Activated CD8-positive, alpha-beta memory T cell treated with anti-CD3 and anti-CD28 coated beads, Interleukin-2, amount 10 ng/mL, durations not matched to agents 7 days and 5 days (primary cell): ENCODE results near the gene CDHR3. TPM values are rescaled to one million over a fixed set of nuclear protein-coding genes. Genes with fewer than 3 reads are reported as not detected.
A peak's percentile ranks its signal among the peaks of the same experiment; 100 is the strongest.

Experiments used
- ATAC-seq: fragments of 150-1000 bp; cut with Tn5 transposase; one replicate; pipeline ENCODE4 v1.10.0; 2021; ENCODE audit warnings: moderate library complexity
- CTCF ChIA-PET: fragments of 350-600 bp; sonication (Branson Sonifier 250); formaldehyde crosslinking; loops from one replicate; lab custom pipeline; 2021; ENCODE audit warnings: antibody characterized with exemption; lab: Charles Lee
- DNase-seq: peaks from one replicate; pipeline ENCODE4 v3.0.0-alpha.2; 2020
- H3K27ac Mint-ChIP-seq: one replicate; pipeline ENCODE4 v1.8.0; 2021; ENCODE audit warnings: mild to moderate bottlenecking, mixed read lengths
- H3K27me3 Mint-ChIP-seq: one replicate; pipeline ENCODE4 v1.8.0; 2021; ENCODE audit warnings: mixed read lengths
- H3K36me3 Mint-ChIP-seq: one replicate; pipeline ENCODE4 v1.8.0; 2021; ENCODE audit warnings: mild to moderate bottlenecking, mixed read lengths
- H3K4me1 Mint-ChIP-seq: one replicate; pipeline ENCODE4 v1.8.0; 2021; ENCODE audit warnings: mixed read lengths
- H3K4me3 Mint-ChIP-seq: one replicate; pipeline ENCODE4 v1.8.0; 2021; ENCODE audit warnings: mild to moderate bottlenecking, moderate library complexity, mixed read lengths
- H3K9me3 Mint-ChIP-seq: one replicate; pipeline ENCODE4 v1.8.0; 2022; ENCODE audit warnings: low read depth, mixed read lengths
- total RNA-seq, 2 experiments: library from RNA; stranded (reverse); gene quantifications; one replicate each; pipeline ENCODE4 v1.2.3, GENCODE V29; 2021

The CDHR3 gene
- total RNA-seq, 2 experiments from 2014 or later = 0.30 to 0.58 TPM

- no peaks in the 10 kb centered on the region for H3K27me3 Mint-ChIP-seq
- H3K4me1 Mint-ChIP-seq = peaks cover 33% of the 10 kb centered on the region
- peak; percentile 14 for DNase-seq
- no peaks in the 10 kb centered on the region for H3K9me3 Mint-ChIP-seq
- ATAC-seq = no peak
- no peaks in the 10 kb centered on the region for H3K36me3 Mint-ChIP-seq
- no peak overlapping the region for H3K4me3 Mint-ChIP-seq
- CTCF ChIA-PET = no interaction called here
- H3K27ac Mint-ChIP-seq = peak overlapping the region; percentile 29
Observed at GRCh38 chr7:106063024-106063423, 100.0 kb downstream of the CDHR3 start.

DNA sequence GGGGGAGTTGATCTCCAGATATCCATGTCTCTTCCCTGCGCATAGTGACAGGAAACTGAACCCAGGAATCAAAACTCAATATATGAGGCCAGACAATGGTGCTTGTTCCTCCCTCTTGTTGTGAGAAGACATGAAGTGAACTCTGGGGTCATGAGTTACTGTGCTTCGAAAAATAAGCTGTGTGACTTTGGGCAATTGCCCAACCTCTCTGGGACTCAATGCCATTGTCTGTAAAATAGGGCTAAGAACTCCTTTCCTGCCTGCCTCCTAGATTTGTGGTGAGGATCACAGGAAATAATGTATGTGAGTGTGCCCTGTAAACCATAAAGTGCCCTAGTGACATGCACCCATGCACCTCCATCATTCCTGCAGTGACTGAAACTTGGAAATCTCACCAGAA, 100.6 kb downstream of the CDHR3 start:
- no peak for ATAC-seq
- Mint-ChIP-seq H3K4me3 (no peak overlapping the region), H3K4me1 (peaks cover 26% of the 10 kb centered on the region), H3K9me3 (no peaks in the 10 kb centered on the region), H3K36me3 (no peaks in the 10 kb centered on the region), H3K27me3 (no peaks in the 10 kb centered on the region), H3K27ac (no peak overlapping the region)
- peak; percentile 7 for DNase-seq
- CTCF ChIA-PET = no interaction called here

- CTCF ChIA-PET = interaction anchor here (1.4 kb wide), 1 partner anchor 62 kb away, joined by 3 read pairs; no protein-coding TSS in a partner anchor
- ATAC-seq = no peak
- no peaks in the 10 kb centered on the region for H3K27me3 Mint-ChIP-seq
Observed at GRCh38 chr7:106064316-106064715, 101.3 kb downstream of the CDHR3 start.

GRCh38 chr7:106064771-106065574, 101.9 kb downstream of the CDHR3 start:
- Mint-ChIP-seq H3K36me3 (no peaks in the 10 kb centered on the region), H3K27me3 (no peaks in the 10 kb centered on the region), H3K4me3 (no peak overlapping the region), H3K9me3 (no peaks in the 10 kb centered on the region), H3K4me1 (peaks cover 23% of the 10 kb centered on the region), H3K27ac (no peak overlapping the region)
- ATAC-seq (no peak), DNase-seq (peak; percentile 36)
- CTCF ChIA-PET = interaction anchor here (1.4 kb wide), 1 partner anchor 61 kb away, joined by 3 read pairs; no protein-coding TSS in a partner anchor

More at GRCh38 chr7:106064316-106064715, 101.3 kb downstream of the CDHR3 start:
- DNase-seq = peak; percentile 35
- Mint-ChIP-seq H3K27ac (no peak overlapping the region), H3K36me3 (no peaks in the 10 kb centered on the region), H3K9me3 (no peaks in the 10 kb centered on the region), H3K4me3 (no peak overlapping the region), H3K4me1 (peaks cover 20% of the 10 kb centered on the region)

GRCh38 chr7:106065575-106066500, 102.8 kb downstream of the CDHR3 start:
- Mint-ChIP-seq H3K36me3 (no peaks in the 10 kb centered on the region), H3K4me1 (peaks cover 30% of the 10 kb centered on the region), H3K4me3 (no peak overlapping the region), H3K27ac (no peak overlapping the region), H3K27me3 (no peaks in the 10 kb centered on the region), H3K9me3 (no peaks in the 10 kb centered on the region)
- DNase-seq (peak; percentile 34), ATAC-seq (no peak)
- CTCF ChIA-PET = interaction anchor here (1.0 to 1.4 kb wide), 2 partner anchors 23 to 60 kb away, joined by 3 to 5 read pairs; no protein-coding TSS in a partner anchor

DNA sequence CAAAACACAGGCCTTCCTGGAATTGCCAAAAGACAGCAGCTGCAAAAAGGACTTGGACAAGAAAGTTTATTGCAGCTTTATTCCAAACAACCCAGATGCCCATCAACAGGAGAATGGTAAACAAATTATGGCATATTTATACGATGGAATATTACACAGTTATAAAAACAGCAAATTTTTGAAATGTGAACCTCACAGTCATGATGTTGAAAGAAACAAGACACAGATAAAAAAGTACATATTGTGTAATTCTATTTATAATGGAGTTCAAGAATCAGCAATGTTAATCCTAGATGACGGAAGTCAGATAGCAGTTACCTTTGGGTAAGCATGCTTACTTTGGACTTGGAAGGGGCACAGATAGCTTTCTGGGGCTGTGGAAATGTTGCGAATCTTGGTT, 104.6 kb downstream of the CDHR3 start:
- DNase-seq (no peak), ATAC-seq (no peak)
- Mint-ChIP-seq H3K4me3 (no peak overlapping the region), H3K9me3 (no peaks in the 10 kb centered on the region), H3K27ac (no peak overlapping the region), H3K27me3 (no peaks in the 10 kb centered on the region), H3K4me1 (peaks cover 40% of the 10 kb centered on the region), H3K36me3 (no peaks in the 10 kb centered on the region)
- CTCF ChIA-PET = interaction anchor here (1.6 to 2.2 kb wide), 2 partner anchors 10 to 86 kb away, joined by 7 read pairs; no protein-coding TSS in a partner anchor

- no peaks in the 10 kb centered on the region for H3K36me3 Mint-ChIP-seq
- H3K27ac Mint-ChIP-seq = no peak overlapping the region
- no peak overlapping the region for H3K4me3 Mint-ChIP-seq
- H3K27me3 Mint-ChIP-seq = no peaks in the 10 kb centered on the region
- peaks cover 38% of the 10 kb centered on the region for H3K4me1 Mint-ChIP-seq
- CTCF ChIA-PET = interaction anchor here (1.6 to 2.2 kb wide), 2 partner anchors 11 to 85 kb away, joined by 7 read pairs; no protein-coding TSS in a partner anchor
- no peak for ATAC-seq
- H3K9me3 Mint-ChIP-seq = no peaks in the 10 kb centered on the region
- no peak for DNase-seq
Observed at GRCh38 chr7:106068538-106068961, 105.5 kb downstream of the CDHR3 start.

DNA sequence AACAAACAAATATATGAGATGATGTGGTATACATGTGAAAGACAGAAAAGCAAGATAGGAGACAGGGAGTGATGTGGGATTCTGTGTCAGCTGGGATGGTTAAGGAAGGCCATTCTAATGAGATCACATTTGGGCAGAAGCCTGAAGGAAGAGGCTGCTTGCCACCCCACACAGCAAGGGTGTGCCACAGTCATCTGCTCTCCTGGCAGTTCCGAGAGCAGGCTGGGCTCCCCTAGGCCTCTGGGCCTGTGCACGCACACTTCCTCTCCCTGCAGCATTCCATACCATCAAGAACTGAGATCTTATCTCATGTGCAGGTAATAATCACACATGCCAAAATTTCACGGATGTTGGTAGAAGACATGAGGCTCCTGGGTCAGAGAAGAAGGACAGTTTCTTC, 105.9 kb downstream of the CDHR3 start:
- CTCF ChIA-PET = interaction anchor here (1.6 to 2.2 kb wide), 2 partner anchors 11 to 85 kb away, joined by 7 read pairs; no protein-coding TSS in a partner anchor
- Mint-ChIP-seq H3K27ac (no peak overlapping the region), H3K4me3 (no peak overlapping the region), H3K27me3 (no peaks in the 10 kb centered on the region), H3K9me3 (no peaks in the 10 kb centered on the region), H3K4me1 (peaks cover 36% of the 10 kb centered on the region), H3K36me3 (no peaks in the 10 kb centered on the region)
- no peak for ATAC-seq
- no peak for DNase-seq

DNA sequence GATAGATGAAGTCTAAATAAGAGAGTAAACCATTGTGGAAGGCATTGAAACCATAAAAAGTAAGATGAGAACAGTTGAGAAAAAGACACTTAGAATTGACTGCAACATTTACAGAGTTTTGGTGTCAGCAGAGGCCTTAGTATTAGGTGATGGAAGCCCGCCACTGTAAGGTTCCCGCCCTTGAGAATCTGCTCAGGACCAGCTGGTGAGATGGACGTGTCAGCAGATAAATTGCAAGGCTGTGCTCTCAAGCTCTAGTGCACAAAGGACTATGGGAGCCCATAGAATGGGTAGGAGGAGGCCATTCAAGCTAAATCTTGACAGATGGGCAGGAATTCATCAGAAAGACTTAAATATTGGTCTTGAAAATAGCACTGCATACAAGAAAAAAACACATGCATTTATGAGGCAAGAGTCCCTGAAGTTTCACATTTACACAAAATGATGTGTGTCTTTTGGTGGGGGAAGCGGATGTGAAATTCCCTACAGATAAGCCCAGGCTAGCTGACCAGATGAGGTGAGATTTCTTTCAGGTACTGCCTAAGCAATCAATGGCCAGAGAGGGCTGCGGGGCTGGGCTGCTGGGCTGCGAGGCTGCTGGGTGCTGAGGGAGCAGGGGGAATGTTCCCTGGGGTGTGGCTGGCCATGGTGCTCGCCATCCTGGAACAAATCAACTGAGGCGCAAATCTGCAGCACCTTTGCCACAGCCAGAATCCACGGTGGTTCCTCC, 106.6 kb downstream of the CDHR3 start:
- Mint-ChIP-seq H3K36me3 (no peaks in the 10 kb centered on the region), H3K27me3 (no peaks in the 10 kb centered on the region), H3K27ac (peak overlapping the region; percentile 2), H3K4me3 (no peak overlapping the region), H3K9me3 (no peaks in the 10 kb centered on the region), H3K4me1 (peaks cover 39% of the 10 kb centered on the region)
- CTCF ChIA-PET = interaction anchor here (0.7 to 3.9 kb wide), 3 partner anchors 43 to 85 kb away, joined by 4 to 30 read pairs (median 17); partner anchors contain the start of gene SYPL1
- ATAC-seq (no peak), DNase-seq (no peak)

GRCh38 chr7:106070201-106070551, 107.1 kb downstream of the CDHR3 start:
- CTCF ChIA-PET = interaction anchor here (2.5 to 3.9 kb wide), 2 partner anchors 42 to 84 kb away, joined by 17 to 30 read pairs; partner anchors contain the start of gene SYPL1
- no peaks in the 10 kb centered on the region for H3K36me3 Mint-ChIP-seq
- ATAC-seq (no peak), DNase-seq (no peak)
- H3K4me3 Mint-ChIP-seq = no peak overlapping the region
- H3K27ac Mint-ChIP-seq = no peak overlapping the region
- H3K4me1 Mint-ChIP-seq = peaks cover 40% of the 10 kb centered on the region
- no peaks in the 10 kb centered on the region for H3K27me3 Mint-ChIP-seq
- no peaks in the 10 kb centered on the region for H3K9me3 Mint-ChIP-seq

- H3K4me1 Mint-ChIP-seq = peaks cover 40% of the 10 kb centered on the region
- peak overlapping the region; percentile 94 for H3K27ac Mint-ChIP-seq
Observed at GRCh38 chr7:106070567-106071254, 107.6 kb downstream of the CDHR3 start.

More at GRCh38 chr7:106070567-106071254, 107.6 kb downstream of the CDHR3 start:
- ATAC-seq (no peak), DNase-seq (no peak)
- Mint-ChIP-seq H3K27me3 (no peaks in the 10 kb centered on the region), H3K9me3 (no peaks in the 10 kb centered on the region), H3K4me3 (peak overlapping the region; percentile 68), H3K36me3 (no peaks in the 10 kb centered on the region)
- CTCF ChIA-PET = interaction anchor here (0.9 to 3.9 kb wide), 9 partner anchors 10 to 83 kb away, joined by 3 to 30 read pairs (median 5); partner anchors contain the start of gene SYPL1
